GM12878 (cell line): ENCODE results near the gene GREB1. TPM values are rescaled to one million over a fixed set of nuclear protein-coding genes. Genes with fewer than 3 reads are reported as not detected.

Source experiments
- ATAC-seq: fragments of 200-7000 bp; cut with Tn5 transposase; 3 replicates; pipeline ENCODE4 v1.9.1; 2020; ENCODE audit warnings: mild to moderate bottlenecking, moderate library complexity
- BruUV-seq: library from RNA; stranded (reverse); fragments of 400-500 nt; replicated peaks from 2 replicates; lab custom pipeline; 2021; lab: Mats Ljungman, UMichigan
- CTCF ChIA-PET: fragments of 300-600 bp; sonication (Branson Sonifier 250); formaldehyde crosslinking; extraction: SDS; loops from one replicate; lab custom pipeline; 2021; ENCODE audit warnings: inconsistent platforms; lab: Yijun Ruan, JAX
- POLR2A ChIA-PET: fragments of 350-600 bp; formaldehyde crosslinking; extraction: SDS; loops from one replicate; lab custom pipeline; 2021; ENCODE audit warnings: inconsistent platforms; lab: Charles Lee
- RAD21 ChIA-PET: fragments of 300-600 bp; sonication (Branson Sonifier 250); formaldehyde crosslinking; loops from one replicate; lab custom pipeline; 2023; ENCODE audit warnings: antibody characterized with exemption; ENCODE audit not compliant: unreplicated experiment; lab: Charles Lee
- SMC1A ChIA-PET: fragments of 300-600 bp; sonication (Branson Sonifier 250); formaldehyde crosslinking; loops from one replicate; lab custom pipeline; 2023; ENCODE audit not compliant: unreplicated experiment, uncharacterized antibody; lab: Charles Lee
- DNase-seq: peaks from one replicate; pipeline ENCODE4 v3.0.0-alpha.2; 2011; ENCODE audit warnings: low read depth, low spot score
- FAIRE-seq: peaks from 3 replicates; lab custom pipeline; 2011; peaks lifted over from hg19 to GRCh38; lab: Jason Lieb, UNC
- H2AFZ ChIP-seq: 2 replicates; pipeline ENCODE4 v1.6.0; 2011; ENCODE audit warnings: low read depth, low read length, control low read depth; ENCODE audit not compliant: control insufficient read depth
- H3K27ac ChIP-seq: 2 replicates; pipeline ENCODE4 v1.5.1; 2011; ENCODE audit warnings: control low read depth; ENCODE audit not compliant: control insufficient read depth, insufficient read depth
- H3K27me3 ChIP-seq, 2 experiments: replicated peaks in 1 of 2; 2 replicates each; pipeline versions ENCODE4 v1.6.0 to v1.6.1; 2011; ENCODE audit warnings: low read length in 1 of 2; ENCODE audit not compliant: control insufficient read depth in 2 of 2, insufficient read depth in 2 of 2
- H3K36me3 ChIP-seq, 2 experiments: 2 replicates each; pipeline ENCODE4 v1.5.1; 2011; ENCODE audit warnings: low read length in 1 of 2; ENCODE audit not compliant: control insufficient read depth in 2 of 2, insufficient read depth in 2 of 2
- H3K4me1 ChIP-seq: 2 replicates; pipeline ENCODE4 v1.6.1; 2011; ENCODE audit warnings: mild to moderate bottlenecking, low read length, moderate library complexity, mixed read lengths; ENCODE audit not compliant: control insufficient read depth, insufficient read depth
- H3K4me2 ChIP-seq: 2 replicates; pipeline ENCODE4 v1.6.0; 2011; ENCODE audit warnings: control low read depth; ENCODE audit not compliant: control insufficient read depth, insufficient read depth
- H3K4me3 ChIP-seq: fragments of 200-600 bp; sonication (generic); 2 replicates; pipeline ENCODE4 v1.5.1; 2016
- H3K79me2 ChIP-seq: 2 replicates; pipeline ENCODE4 v1.6.0; 2011; ENCODE audit warnings: low read length; ENCODE audit not compliant: control insufficient read depth, insufficient read depth
- H3K9ac ChIP-seq: 2 replicates; pipeline ENCODE4 v1.8.0; 2011; ENCODE audit warnings: low read length, control low read depth, mixed read lengths; ENCODE audit not compliant: control insufficient read depth, insufficient read depth
- H3K9me3 ChIP-seq: replicated peaks from 3 replicates; pipeline ENCODE4 v1.5.1; 2011; ENCODE audit warnings: mild to moderate bottlenecking, low read length; ENCODE audit not compliant: control insufficient read depth, insufficient read depth
- H4K20me1 ChIP-seq: 2 replicates; pipeline ENCODE4 v1.6.0; 2011; ENCODE audit not compliant: control insufficient read depth, insufficient read depth
- BMI1 ChIP-seq: fragments of 450-650 bp; IDR thresholded peaks from 2 replicates; pipeline ENCODE4 v1.6.1; 2016; ENCODE audit warnings: mild to moderate bottlenecking, moderate library complexity, borderline replicate concordance
- GABPA ChIP-seq: IDR thresholded peaks from 2 replicates; pipeline ENCODE4 v1.6.1; 2014; ENCODE audit warnings: antibody characterized with exemption, low read depth, mild to moderate bottlenecking, inconsistent platforms
- WGBS: methylation state at CpG from one replicate; pipeline ENCODE4 v1.1.6; 2016; ENCODE audit warnings: low lambda C conversion rate; ENCODE audit not compliant: insufficient replicate concordance, insufficient coverage; ENCODE audit errors: missing lambda C conversion rate; 5-methylcytosine and 5-hydroxymethylcytosine counted together
- in situ Hi-C: fragments of 300-500 bp; cut with MboI; formaldehyde crosslinking; loops from 9 replicates; pipeline ENCODE4 v1.14.3; 2018; ENCODE audit warnings: mixed read lengths
- intact Hi-C: fragments of 100-400 bp; cut with micrococcal nuclease; formaldehyde crosslinking; loops from one replicate; pipeline ENCODE4 v1.14.2; 2022; ENCODE audit not compliant: unreplicated experiment
- polyA plus RNA-seq, 11 experiments: library from polyadenylated mRNA; depleted of rRNA in 4 of 11; unstranded in 6 of 11; stranded (reverse) in 5 of 11; fragments of >200 nt; fragmentation: Nextera tagmentation in 4 of 11; fragmentation: Illumina TruSeq in 1 of 11; extraction: Ambion mirVana in 4 of 11; extraction: Trizol in 1 of 11; gene quantifications; 1 replicate in 1 of 11; 2 replicates in 10 of 11; pipeline versions ENCODE4 v1.2.1 to v1.2.3, GENCODE V29; 2011 to 2016; ENCODE audit warnings: inconsistent platforms in 2 of 11, missing spikeins in 2 of 11, low read depth in 1 of 11
- total RNA-seq, 4 experiments: library from RNA; depleted of rRNA in 3 of 4; stranded (reverse); fragments of >200 nt in 3 of 4; fragmentation: Illumina TruSeq in 1 of 4; extraction: Trizol in 1 of 4; gene quantifications; 2 replicates each; pipeline versions ENCODE4 v1.2.1 to v1.2.3, GENCODE V29; 2013 to 2021
- TF ChIP-seq, protein P1 (sequence below): fragments of 150-350 bp; IDR thresholded peaks from 2 replicates; pipeline ENCODE4 v1.6.1; 2014; ENCODE audit warnings: mild to moderate bottlenecking, low read depth, low read length
- TF ChIP-seq, protein P2 (sequence below): fragments of 450-650 bp; IDR thresholded peaks from 2 replicates; pipeline ENCODE4 v1.6.1; 2018; ENCODE audit warnings: borderline replicate concordance, mild to moderate bottlenecking; ENCODE audit not compliant: partially characterized antibody
- TF ChIP-seq, protein P3 (sequence below): fragments of 450-650 bp; IDR thresholded peaks from 2 replicates; pipeline ENCODE4 v1.6.1; 2014; ENCODE audit warnings: mild to moderate bottlenecking

The GREB1 gene
- total and polyA plus RNA-seq, 10 of the 15 experiments (the other 5 are each of a cell fraction or from before 2014, with no cell fraction given), result 0.09 to 2.1 (median 0.37) TPM; not detected in 1

DNA sequence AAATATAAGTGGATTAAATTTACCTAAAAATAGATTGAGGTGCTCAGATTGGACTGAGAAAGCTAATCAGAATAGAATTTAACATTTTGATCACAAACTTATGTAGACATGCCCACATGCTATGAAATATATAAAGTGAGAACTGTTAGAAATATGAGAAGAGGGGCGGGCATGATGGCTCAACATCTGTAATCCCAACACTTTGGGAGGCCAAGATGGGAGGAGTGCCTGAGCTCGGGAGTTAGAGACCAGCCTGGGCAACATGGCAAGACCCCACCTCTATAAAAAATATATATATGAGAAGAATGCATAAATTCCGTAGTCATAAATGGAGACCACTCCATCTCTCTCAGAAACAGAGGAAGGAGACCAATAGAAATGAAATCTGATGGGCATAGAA is 110.4 kb downstream of the GREB1 start:
- SMC1A ChIA-PET, result no interaction called here
- TF ChIP-seq GABPA (no peak), BMI1 (no peak)
- TF ChIP-seq, protein P1, sequence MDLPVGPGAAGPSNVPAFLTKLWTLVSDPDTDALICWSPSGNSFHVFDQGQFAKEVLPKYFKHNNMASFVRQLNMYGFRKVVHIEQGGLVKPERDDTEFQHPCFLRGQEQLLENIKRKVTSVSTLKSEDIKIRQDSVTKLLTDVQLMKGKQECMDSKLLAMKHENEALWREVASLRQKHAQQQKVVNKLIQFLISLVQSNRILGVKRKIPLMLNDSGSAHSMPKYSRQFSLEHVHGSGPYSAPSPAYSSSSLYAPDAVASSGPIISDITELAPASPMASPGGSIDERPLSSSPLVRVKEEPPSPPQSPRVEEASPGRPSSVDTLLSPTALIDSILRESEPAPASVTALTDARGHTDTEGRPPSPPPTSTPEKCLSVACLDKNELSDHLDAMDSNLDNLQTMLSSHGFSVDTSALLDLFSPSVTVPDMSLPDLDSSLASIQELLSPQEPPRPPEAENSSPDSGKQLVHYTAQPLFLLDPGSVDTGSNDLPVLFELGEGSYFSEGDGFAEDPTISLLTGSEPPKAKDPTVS, result no peak
- TF ChIP-seq, protein P2, sequence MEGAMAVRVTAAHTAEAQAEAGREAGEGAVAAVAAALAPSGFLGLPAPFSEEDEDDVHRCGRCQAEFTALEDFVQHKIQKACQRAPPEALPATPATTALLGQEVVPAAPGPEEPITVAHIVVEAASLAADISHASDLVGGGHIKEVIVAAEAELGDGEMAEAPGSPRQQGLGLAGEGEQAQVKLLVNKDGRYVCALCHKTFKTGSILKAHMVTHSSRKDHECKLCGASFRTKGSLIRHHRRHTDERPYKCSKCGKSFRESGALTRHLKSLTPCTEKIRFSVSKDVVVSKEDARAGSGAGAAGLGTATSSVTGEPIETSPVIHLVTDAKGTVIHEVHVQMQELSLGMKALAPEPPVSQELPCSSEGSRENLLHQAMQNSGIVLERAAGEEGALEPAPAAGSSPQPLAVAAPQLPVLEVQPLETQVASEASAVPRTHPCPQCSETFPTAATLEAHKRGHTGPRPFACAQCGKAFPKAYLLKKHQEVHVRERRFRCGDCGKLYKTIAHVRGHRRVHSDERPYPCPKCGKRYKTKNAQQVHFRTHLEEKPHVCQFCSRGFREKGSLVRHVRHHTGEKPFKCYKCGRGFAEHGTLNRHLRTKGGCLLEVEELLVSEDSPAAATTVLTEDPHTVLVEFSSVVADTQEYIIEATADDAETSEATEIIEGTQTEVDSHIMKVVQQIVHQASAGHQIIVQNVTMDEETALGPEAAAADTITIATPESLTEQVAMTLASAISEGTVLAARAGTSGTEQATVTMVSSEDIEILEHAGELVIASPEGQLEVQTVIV, result no peak
- TF ChIP-seq, protein P3, sequence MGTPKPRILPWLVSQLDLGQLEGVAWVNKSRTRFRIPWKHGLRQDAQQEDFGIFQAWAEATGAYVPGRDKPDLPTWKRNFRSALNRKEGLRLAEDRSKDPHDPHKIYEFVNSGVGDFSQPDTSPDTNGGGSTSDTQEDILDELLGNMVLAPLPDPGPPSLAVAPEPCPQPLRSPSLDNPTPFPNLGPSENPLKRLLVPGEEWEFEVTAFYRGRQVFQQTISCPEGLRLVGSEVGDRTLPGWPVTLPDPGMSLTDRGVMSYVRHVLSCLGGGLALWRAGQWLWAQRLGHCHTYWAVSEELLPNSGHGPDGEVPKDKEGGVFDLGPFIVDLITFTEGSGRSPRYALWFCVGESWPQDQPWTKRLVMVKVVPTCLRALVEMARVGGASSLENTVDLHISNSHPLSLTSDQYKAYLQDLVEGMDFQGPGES, result no peak
- Histone ChIP-seq H2AFZ (no peak overlapping the region), H3K4me2 (no peak overlapping the region), H3K27me3 (no peaks in the 10 kb centered on the region; a peak in 2 of 4 replicates), H3K27ac (no peak overlapping the region), H3K9me3 (no peaks in the 10 kb centered on the region; the same call in 2 of the 3 replicates), H3K36me3 (no peaks in the 10 kb centered on the region), H3K4me1 (no peaks in the 10 kb centered on the region), H3K9ac (no peak overlapping the region), H3K79me2 (no peaks in the 10 kb centered on the region), H4K20me1 (no peaks in the 10 kb centered on the region), H3K4me3 (no peak overlapping the region)
- RAD21 ChIA-PET, result no interaction called here
- ATAC-seq (no peak), FAIRE-seq (no peak), DNase-seq (no peak)
- intact Hi-C loops (no loop called here), in situ Hi-C loops (no loop called here)
- no TSS peak for BruUV-seq
- POLR2A ChIA-PET, result no interaction called here
- 4% methylated on average over 3 of the region's 3 CpGs for WGBS
- CTCF ChIA-PET, result no interaction called here
